Measurements from ENCODE around the gene RIMS1.

Gene RIMS1

DNA sequence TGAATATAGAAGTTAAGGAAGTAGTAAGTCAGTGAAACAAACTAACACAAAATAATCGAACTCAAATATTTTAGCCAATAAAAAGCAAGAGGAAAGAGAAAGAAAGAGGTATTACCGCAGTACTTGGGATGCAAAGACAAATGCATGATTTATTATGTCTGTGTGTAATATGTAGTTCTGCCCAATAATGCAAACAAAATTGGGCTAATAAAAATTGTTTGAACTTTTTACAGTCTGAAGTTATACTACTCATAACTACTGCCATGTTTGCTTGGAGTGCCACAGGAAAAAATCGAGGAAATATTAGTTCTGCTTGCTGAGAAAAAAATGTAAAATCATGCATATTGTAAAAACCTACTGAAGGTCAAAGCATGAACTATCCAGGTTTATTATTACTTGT lies 375.2 kb downstream of the RIMS1 start:
- Histone ChIP-seq H3K9me3 (ENCODE audit: insufficient read depth, low read length) (no peaks in the 10 kb centered on the region), H3K4me2 (ENCODE audit: low read length) (no peak overlapping the region), H2AFZ (ENCODE audit: low read depth, low read length) (no peak overlapping the region), H4K20me1 (ENCODE audit: insufficient read depth, low read length) (no peaks in the 10 kb centered on the region), H3K79me2 (ENCODE audit: low read length) (no peaks in the 10 kb centered on the region), H3K4me1 (ENCODE audit: low read length) (no peaks in the 10 kb centered on the region), H3K4me3 (ENCODE audit: low read length) (no peak overlapping the region), H3K27me3 (ENCODE audit: low read depth, low read length) (no peaks in the 10 kb centered on the region), H3K9ac (ENCODE audit: low read length) (no peak overlapping the region), H3K36me3 (replicated peaks; ENCODE audit: low read depth, low read length) (no peaks in the 10 kb centered on the region), H3K27ac (ENCODE audit: low read length) (no peak overlapping the region)
- no peak for TF ChIP-seq CTCF (IDR thresholded peaks at IDR 0.05; ENCODE audit: low read depth, low read length)
- no peak for TF ChIP-seq EZH2phosphoT487 (IDR thresholded peaks at IDR 0.05; ENCODE audit: low read depth)

GRCh38 chr6:72262254-72262653 lies 375.9 kb downstream of the RIMS1 start:
- Histone ChIP-seq H3K4me2 (ENCODE audit: low read length) (no peak overlapping the region), H3K9me3 (ENCODE audit: insufficient read depth, low read length) (no peaks in the 10 kb centered on the region), H3K79me2 (ENCODE audit: low read length) (no peaks in the 10 kb centered on the region), H4K20me1 (ENCODE audit: insufficient read depth, low read length) (no peaks in the 10 kb centered on the region), H3K27ac (ENCODE audit: low read length) (no peak overlapping the region), H3K27me3 (ENCODE audit: low read depth, low read length) (no peaks in the 10 kb centered on the region), H3K36me3 (replicated peaks; ENCODE audit: low read depth, low read length) (no peaks in the 10 kb centered on the region), H3K9ac (ENCODE audit: low read length) (no peak overlapping the region), H3K4me3 (ENCODE audit: low read length) (no peak overlapping the region), H3K4me1 (ENCODE audit: low read length) (no peaks in the 10 kb centered on the region), H2AFZ (ENCODE audit: low read depth, low read length) (no peak overlapping the region)
- TF ChIP-seq EZH2phosphoT487 (IDR thresholded peaks at IDR 0.05; ENCODE audit: low read depth) (no peak), CTCF (IDR thresholded peaks at IDR 0.05; ENCODE audit: low read depth, low read length) (no peak)

GRCh38 chr6:72267470-72267869 lies 381.1 kb downstream of the RIMS1 start:
- no peaks in the 10 kb centered on the region for H3K27me3 ChIP-seq (ENCODE audit: low read depth, low read length)
- no peak overlapping the region for H2AFZ ChIP-seq (ENCODE audit: low read depth, low read length)
- H3K27ac ChIP-seq (ENCODE audit: low read length) = no peak overlapping the region
- no peaks in the 10 kb centered on the region for H3K4me1 ChIP-seq (ENCODE audit: low read length)
- H3K4me3 ChIP-seq (ENCODE audit: low read length) = no peak overlapping the region
- no peaks in the 10 kb centered on the region for H4K20me1 ChIP-seq (ENCODE audit: insufficient read depth, low read length)
- no peak overlapping the region for H3K9ac ChIP-seq (ENCODE audit: low read length)
- no peaks in the 10 kb centered on the region for H3K9me3 ChIP-seq (ENCODE audit: insufficient read depth, low read length)
- TF ChIP-seq EZH2phosphoT487 (IDR thresholded peaks at IDR 0.05; ENCODE audit: low read depth) (no peak), CTCF (IDR thresholded peaks at IDR 0.05; ENCODE audit: low read depth, low read length) (no peak)
- no peak overlapping the region for H3K4me2 ChIP-seq (ENCODE audit: low read length)
- H3K79me2 ChIP-seq (ENCODE audit: low read length) = no peaks in the 10 kb centered on the region
- H3K36me3 ChIP-seq (replicated peaks; ENCODE audit: low read depth, low read length) = no peaks in the 10 kb centered on the region

DNA sequence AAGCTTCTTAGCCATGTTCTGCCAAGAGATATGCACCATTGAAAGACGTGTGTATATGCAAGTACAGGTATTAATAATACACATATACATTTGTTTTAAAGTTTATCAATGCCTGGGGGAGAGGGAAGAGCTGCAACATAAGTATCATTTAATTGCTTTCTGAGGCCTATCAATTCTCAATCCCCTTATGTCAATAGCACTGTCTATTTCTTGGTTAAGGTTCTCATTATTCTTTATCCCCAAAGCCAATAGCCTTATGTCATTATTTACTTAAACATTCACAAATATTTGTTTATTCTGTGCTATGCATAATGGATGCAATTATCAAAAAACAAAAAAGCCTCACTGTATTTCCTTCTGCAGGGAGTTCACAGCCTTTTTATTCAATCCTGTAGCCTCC lies 385.2 kb downstream of the RIMS1 start:
- H3K36me3 ChIP-seq (replicated peaks; ENCODE audit: low read depth, low read length) = no peaks in the 10 kb centered on the region
- no peaks in the 10 kb centered on the region for H3K4me1 ChIP-seq (ENCODE audit: low read length)
- no peak overlapping the region for H3K4me3 ChIP-seq (ENCODE audit: low read length)
- no peak overlapping the region for H3K9ac ChIP-seq (ENCODE audit: low read length)
- TF ChIP-seq EZH2phosphoT487 (IDR thresholded peaks at IDR 0.05; ENCODE audit: low read depth) (no peak), CTCF (IDR thresholded peaks at IDR 0.05; ENCODE audit: low read depth, low read length) (no peak)
- no peaks in the 10 kb centered on the region for H3K79me2 ChIP-seq (ENCODE audit: low read length)
- no peak overlapping the region for H3K27ac ChIP-seq (ENCODE audit: low read length)
- H3K9me3 ChIP-seq (ENCODE audit: insufficient read depth, low read length) = no peaks in the 10 kb centered on the region
- H4K20me1 ChIP-seq (ENCODE audit: insufficient read depth, low read length) = no peaks in the 10 kb centered on the region
- no peak overlapping the region for H3K4me2 ChIP-seq (ENCODE audit: low read length)
- H2AFZ ChIP-seq (ENCODE audit: low read depth, low read length) = no peak overlapping the region
- H3K27me3 ChIP-seq (ENCODE audit: low read depth, low read length) = no peaks in the 10 kb centered on the region

All from OCI-LY3 (cell line).